Keratinocyte (primary cell): ENCODE data around the gene NAXD. TPM values are rescaled to one million over a fixed set of nuclear protein-coding genes. Genes with fewer than 3 reads are reported as not detected.
"Not testable (repeated sequence)": the region's sequence is repeated elsewhere in the genome, so short reads cannot be mapped to it uniquely, and the experiment has no call there.

Source experiments
- DNase-seq: peaks from one replicate; pipeline ENCODE4 v3.0.0-alpha.2; 2011; ENCODE audit warnings: low read depth, missing footprints, low spot score
- FAIRE-seq: peaks from 2 replicates; lab custom pipeline; 2011; peaks lifted over from hg19 to GRCh38; lab: Jason Lieb, UNC
- H2AFZ ChIP-seq: 2 replicates; pipeline ENCODE4 v1.6.0; 2012; ENCODE audit warnings: low read length, control low read depth, inconsistent platforms; ENCODE audit not compliant: control insufficient read depth
- H3K27ac ChIP-seq: 2 replicates; pipeline ENCODE4 v1.5.1; 2011; ENCODE audit warnings: low read length; ENCODE audit not compliant: control insufficient read depth, insufficient read depth
- H3K27me3 ChIP-seq: 3 replicates; pipeline ENCODE4 v1.6.0; 2011; ENCODE audit warnings: low read length; ENCODE audit not compliant: control insufficient read depth, insufficient read depth; ENCODE audit errors: extremely low read depth
- H3K36me3 ChIP-seq, 2 experiments: 2 replicates in 1 of 2; 3 replicates in 1 of 2; pipeline ENCODE4 v1.5.1; 2011; ENCODE audit warnings: low read length in 2 of 2, mild to moderate bottlenecking in 1 of 2; ENCODE audit not compliant: control insufficient read depth in 2 of 2, insufficient read depth in 2 of 2; ENCODE audit errors: extremely low read depth in 1 of 2
- H3K4me1 ChIP-seq: 3 replicates; pipeline ENCODE4 v1.5.1; 2011; ENCODE audit warnings: low read length; ENCODE audit not compliant: control insufficient read depth, insufficient read depth; ENCODE audit errors: extremely low read depth
- H3K4me2 ChIP-seq: 3 replicates; pipeline ENCODE4 v1.6.0; 2011; ENCODE audit warnings: low read depth, low read length; ENCODE audit not compliant: control insufficient read depth, insufficient read depth; ENCODE audit errors: extremely low read depth
- H3K4me3 ChIP-seq, 3 experiments: fragments of 200-600 bp in 1 of 3; sonication (generic) in 1 of 3; 2 replicates in 2 of 3; 3 replicates in 1 of 3; pipeline ENCODE4 v1.5.1; 2011 to 2016; ENCODE audit warnings: low read length in 3 of 3, mild to moderate bottlenecking in 3 of 3, control low read depth in 2 of 3, inconsistent platforms in 1 of 3, low read depth in 1 of 3, mixed read lengths in 1 of 3, mixed run types in 1 of 3, moderate library complexity in 1 of 3; ENCODE audit not compliant: control insufficient read depth in 2 of 3, insufficient read depth in 2 of 3; ENCODE audit errors: extremely low read depth in 1 of 3
- H3K79me2 ChIP-seq: 2 replicates; pipeline ENCODE4 v1.6.0; 2012; ENCODE audit warnings: low read length; ENCODE audit not compliant: control insufficient read depth, insufficient read depth
- H3K9ac ChIP-seq: 3 replicates; pipeline ENCODE4 v1.6.0; 2011; ENCODE audit warnings: low read length; ENCODE audit not compliant: control insufficient read depth, insufficient read depth; ENCODE audit errors: extremely low read depth
- H3K9me1 ChIP-seq: 3 replicates; pipeline ENCODE4 v1.6.0; 2011; ENCODE audit warnings: low read length; ENCODE audit not compliant: control insufficient read depth, insufficient read depth; ENCODE audit errors: extremely low read depth
- H3K9me3 ChIP-seq: 2 replicates; pipeline ENCODE4 v1.5.1; 2012; ENCODE audit warnings: low read depth, low read length; ENCODE audit not compliant: control insufficient read depth
- H4K20me1 ChIP-seq: 3 replicates; pipeline ENCODE4 v1.6.0; 2011; ENCODE audit warnings: low read length; ENCODE audit not compliant: control insufficient read depth, insufficient read depth; ENCODE audit errors: extremely low read depth
- CTCF ChIP-seq, 3 experiments: IDR thresholded peaks in 1 of 3; conservative IDR thresholded peaks in 1 of 3; optimal IDR thresholded peaks in 1 of 3; 2 replicates in 2 of 3; 3 replicates in 1 of 3; pipeline versions ENCODE3 to v1.5.1; 2011; ENCODE audit warnings: low read length in 3 of 3, mild to moderate bottlenecking in 3 of 3, moderate library complexity in 2 of 3, control low read depth in 1 of 3, inconsistent platforms in 1 of 3; ENCODE audit not compliant: insufficient read depth in 2 of 3; ENCODE audit errors: extremely low read depth in 1 of 3
- EZH2 ChIP-seq: IDR thresholded peaks from one replicate; pipeline ENCODE4 v1.6.1; 2012; ENCODE audit warnings: inconsistent platforms, mild to moderate bottlenecking, low read length, moderate library complexity
- dilution Hi-C: fragments of 300-500 bp; cut with MboI; formaldehyde crosslinking; loops from one replicate; pipeline ENCODE4 v1.7.0; 2020; ENCODE audit warnings: low sequenced_read_pairs; ENCODE audit not compliant: extremely low pct_ligation_motif_present
- polyA plus RNA-seq, 5 experiments: library from polyadenylated mRNA; depleted of rRNA in 3 of 5; stranded (reverse) in 3 of 5; stranded (forward) in 1 of 5; unstranded in 1 of 5; fragments of >200 nt; gene quantifications; 1 replicate in 1 of 5; 2 replicates in 3 of 5; 3 replicates in 1 of 5; pipeline versions ENCODE4 v1.2.1 to v1.2.3, GENCODE V29; 2011 to 2012; ENCODE audit warnings: missing spikeins in 2 of 5, low read depth in 1 of 5, low replicate concordance in 1 of 5

NAXD gene
- polyA plus RNA-seq, 1 donor (not counting 4 experiments of a cell fraction or from before 2014, with no cell fraction given): 18.0 TPM

- no peak overlapping the region for H3K9ac ChIP-seq
- H3K79me2 ChIP-seq: no peaks in the 10 kb centered on the region
- H3K4me2 ChIP-seq: no peak overlapping the region
- no peaks in the 10 kb centered on the region for H4K20me1 ChIP-seq
- peaks cover 24 to 30% of the 10 kb centered on the region in 2 experiments for H3K36me3 ChIP-seq
- no peaks in the 10 kb centered on the region for H3K9me1 ChIP-seq
- no peak overlapping the region for H2AFZ ChIP-seq
- TF ChIP-seq CTCF (optimal IDR thresholded peaks at IDR 0.05 in 1 of 3, IDR thresholded peaks at IDR 0.05 in 1 of 3, conservative IDR thresholded peaks at IDR 0.05 in 1 of 3; ENCODE audit: extremely low read depth in 1 of 3, insufficient read depth in 2 of 3, low read length in 3 of 3) (no peak), EZH2 (no peak)
- H3K9me3 ChIP-seq: no peaks in the 10 kb centered on the region
- dilution Hi-C loops: no loop called here
- no peak for DNase-seq
- H3K27me3 ChIP-seq: no peaks in the 10 kb centered on the region
- H3K4me3 ChIP-seq: no peak overlapping the region
- H3K27ac ChIP-seq: no peak overlapping the region
- H3K4me1 ChIP-seq: no peaks in the 10 kb centered on the region
- FAIRE-seq: no peak
Measured at GRCh38 chr13:110666255-110666533, 50.8 kb downstream of the NAXD start.

GRCh38 chr13:110669036-110669435, 53.7 kb downstream of the NAXD start:
- no peak overlapping the region for H3K4me3 ChIP-seq
- H3K9me3 ChIP-seq: no peaks in the 10 kb centered on the region
- H3K27me3 ChIP-seq: no peaks in the 10 kb centered on the region
- H3K27ac ChIP-seq: no peak overlapping the region
- no peaks in the 10 kb centered on the region for H3K9me1 ChIP-seq
- H3K36me3 ChIP-seq: peaks cover 11 to 22% of the 10 kb centered on the region in 2 experiments
- H3K79me2 ChIP-seq: no peaks in the 10 kb centered on the region
- H3K4me1 ChIP-seq: no peaks in the 10 kb centered on the region
- no peak for FAIRE-seq
- no peak overlapping the region for H2AFZ ChIP-seq
- dilution Hi-C loops: no loop called here
- TF ChIP-seq CTCF (optimal IDR thresholded peaks at IDR 0.05 in 1 of 3, IDR thresholded peaks at IDR 0.05 in 1 of 3, conservative IDR thresholded peaks at IDR 0.05 in 1 of 3; ENCODE audit: extremely low read depth in 1 of 3, insufficient read depth in 2 of 3, low read length in 3 of 3): no peak
- no peak for TF ChIP-seq EZH2
- H4K20me1 ChIP-seq: no peaks in the 10 kb centered on the region
- DNase-seq: no peak
- H3K4me2 ChIP-seq: no peak overlapping the region
- H3K9ac ChIP-seq: no peak overlapping the region

GRCh38 chr13:110669814-110670213, 54.5 kb downstream of the NAXD start:
- FAIRE-seq, dilution Hi-C loops, H3K9me1 ChIP-seq, H3K79me2 ChIP-seq, H3K27me3 ChIP-seq, DNase-seq, H3K4me2 ChIP-seq, H3K9ac ChIP-seq, H4K20me1 ChIP-seq, H2AFZ ChIP-seq, H3K4me3 ChIP-seq, H3K4me1 ChIP-seq, H3K9me3 ChIP-seq, H3K27ac ChIP-seq: not testable (repeated sequence)
- peaks cover 10 to 18% of the 10 kb centered on the region in 2 experiments for H3K36me3 ChIP-seq
